ENCODE measurements around the gene DIP2C. TPM values are rescaled to one million over a fixed set of nuclear protein-coding genes. Genes with fewer than 3 reads are reported as not detected.
"Not testable (repeated sequence)": the region's sequence is repeated elsewhere in the genome, so short reads cannot be mapped to it uniquely, and the experiment has no call there.

DIP2C gene
- total RNA-seq, 6 experiments from 2014 or later, result 23.2 to 28.9 (median 26.3) TPM

DNA sequence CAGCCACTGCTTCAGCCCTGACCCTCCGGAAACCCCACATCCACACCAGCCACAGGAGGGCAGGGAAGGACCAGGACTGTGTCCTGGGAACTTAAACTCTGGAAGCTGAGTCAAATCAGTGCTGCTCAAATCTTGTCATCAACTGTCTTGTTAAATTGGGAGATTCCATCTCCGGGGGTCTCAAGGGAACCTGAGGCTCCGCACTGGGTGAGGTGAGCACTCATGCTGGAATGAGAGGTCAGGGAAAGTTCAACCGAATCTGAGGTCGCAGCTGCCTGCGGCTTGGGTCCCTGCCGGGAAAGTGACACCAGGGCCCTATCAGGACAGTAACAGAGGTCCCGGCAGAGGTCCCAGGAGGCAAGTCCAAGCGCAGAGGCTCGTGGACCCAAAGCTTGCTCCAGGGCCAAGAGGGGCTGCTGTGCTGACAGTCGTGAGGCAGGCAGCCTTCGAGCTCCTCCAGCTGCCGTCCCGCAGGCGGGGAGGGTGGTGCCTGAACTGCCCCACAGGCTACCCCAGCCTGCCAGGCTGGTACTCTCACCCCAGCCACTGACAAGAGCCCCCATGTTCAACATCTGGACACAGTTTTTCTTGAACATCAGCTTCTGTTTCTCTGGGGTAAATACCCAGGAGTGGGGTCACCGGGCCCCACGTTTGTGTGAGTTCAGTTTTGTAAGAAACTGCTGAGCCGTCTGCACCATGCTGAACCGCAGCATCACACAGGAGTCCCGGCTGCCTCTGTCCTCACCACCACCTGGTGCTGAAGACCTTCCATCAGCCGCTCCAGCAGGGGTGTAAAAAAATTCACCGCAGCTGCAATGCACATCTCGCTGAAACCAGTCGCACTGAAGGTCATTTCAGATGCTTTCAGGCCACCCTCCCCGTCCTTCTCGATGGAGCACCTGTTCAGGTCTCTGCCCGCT lies 101.0 kb downstream of the DIP2C start:
- H3K27me3 Mint-ChIP-seq (ENCODE audit: insufficient read depth), result peaks cover 12% of the 10 kb centered on the region
- no peak overlapping the region; the same call in 1 of the 2 replicates for H3K27ac Mint-ChIP-seq
- H3K4me1 Mint-ChIP-seq (ENCODE audit: low read depth), result peaks cover 32% of the 10 kb centered on the region
- 0 out of 2 replicates have a peak, but pooled peaks cover 4% of the 10 kb centered on the region for H3K36me3 Mint-ChIP-seq (ENCODE audit: low read depth)
- TF ChIP-seq, protein P1, sequence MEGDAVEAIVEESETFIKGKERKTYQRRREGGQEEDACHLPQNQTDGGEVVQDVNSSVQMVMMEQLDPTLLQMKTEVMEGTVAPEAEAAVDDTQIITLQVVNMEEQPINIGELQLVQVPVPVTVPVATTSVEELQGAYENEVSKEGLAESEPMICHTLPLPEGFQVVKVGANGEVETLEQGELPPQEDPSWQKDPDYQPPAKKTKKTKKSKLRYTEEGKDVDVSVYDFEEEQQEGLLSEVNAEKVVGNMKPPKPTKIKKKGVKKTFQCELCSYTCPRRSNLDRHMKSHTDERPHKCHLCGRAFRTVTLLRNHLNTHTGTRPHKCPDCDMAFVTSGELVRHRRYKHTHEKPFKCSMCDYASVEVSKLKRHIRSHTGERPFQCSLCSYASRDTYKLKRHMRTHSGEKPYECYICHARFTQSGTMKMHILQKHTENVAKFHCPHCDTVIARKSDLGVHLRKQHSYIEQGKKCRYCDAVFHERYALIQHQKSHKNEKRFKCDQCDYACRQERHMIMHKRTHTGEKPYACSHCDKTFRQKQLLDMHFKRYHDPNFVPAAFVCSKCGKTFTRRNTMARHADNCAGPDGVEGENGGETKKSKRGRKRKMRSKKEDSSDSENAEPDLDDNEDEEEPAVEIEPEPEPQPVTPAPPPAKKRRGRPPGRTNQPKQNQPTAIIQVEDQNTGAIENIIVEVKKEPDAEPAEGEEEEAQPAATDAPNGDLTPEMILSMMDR (IDR thresholded peaks at IDR 0.05), result peak; percentile 32; the same call in 1 of the 2 replicates
- no peak overlapping the region for H3K4me3 Mint-ChIP-seq
- DNase-seq, result no peak
- H3K9me3 Mint-ChIP-seq, result no peaks in the 10 kb centered on the region

DNA sequence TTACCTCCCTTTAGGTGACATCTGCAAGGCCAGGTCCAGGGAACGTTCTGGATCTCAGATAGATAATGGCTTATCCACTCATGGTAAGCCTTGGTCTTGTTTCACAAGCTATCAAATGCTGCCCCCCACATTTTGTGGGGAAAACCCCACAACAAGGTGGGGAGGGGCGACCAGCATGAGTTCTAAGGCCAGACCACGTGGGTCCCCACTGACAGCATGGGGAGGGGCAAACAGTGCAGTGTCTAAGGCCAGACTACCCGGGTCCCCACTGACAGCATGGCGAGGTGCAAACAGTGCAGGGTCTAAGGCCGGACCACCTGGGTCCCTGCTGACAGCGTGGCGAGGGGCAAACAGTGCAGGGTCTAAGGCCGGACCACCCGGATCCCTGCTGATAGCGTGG lies 102.8 kb downstream of the DIP2C start:
- peak overlapping the region; percentile 26; the same call in 1 of the 2 replicates for H3K27ac Mint-ChIP-seq
- no peak for DNase-seq
- H3K36me3 Mint-ChIP-seq (ENCODE audit: low read depth), result 0 out of 2 replicates have a peak, but pooled peaks cover 4% of the 10 kb centered on the region
- TF ChIP-seq, protein P1 (IDR thresholded peaks at IDR 0.05), result no peak
- H3K9me3 Mint-ChIP-seq, result no peaks in the 10 kb centered on the region
- no peak overlapping the region for H3K4me3 Mint-ChIP-seq
- peaks cover 12% of the 10 kb centered on the region for H3K27me3 Mint-ChIP-seq (ENCODE audit: insufficient read depth)
- peaks cover 42% of the 10 kb centered on the region for H3K4me1 Mint-ChIP-seq (ENCODE audit: low read depth)

DNA sequence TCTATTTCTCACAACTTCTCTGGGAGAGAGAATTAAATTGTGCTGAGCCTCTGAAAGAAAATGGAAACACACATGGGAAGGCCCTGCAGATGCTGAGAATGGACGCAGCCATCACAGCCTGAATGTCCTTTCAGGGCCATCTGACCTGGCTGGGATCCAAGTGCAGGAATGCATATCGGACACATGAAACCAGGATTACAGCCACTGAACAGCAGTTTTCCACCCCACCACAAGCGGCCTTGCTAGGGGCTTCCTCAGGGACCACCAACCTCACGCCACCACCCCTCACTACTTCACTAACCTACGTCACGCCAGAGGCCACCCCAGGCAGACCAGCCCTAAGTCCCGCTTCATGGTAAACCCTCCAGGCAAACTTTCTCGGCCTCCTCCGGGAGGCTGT lies 103.3 kb downstream of the DIP2C start:
- Mint-ChIP-seq H3K4me3 (no peak overlapping the region), H3K4me1 (ENCODE audit: low read depth) (peaks cover 48% of the 10 kb centered on the region), H3K36me3 (ENCODE audit: low read depth) (0 out of 2 replicates have a peak, but pooled peaks cover 4% of the 10 kb centered on the region), H3K27ac (peak overlapping the region; percentile 26; the same call in 1 of the 2 replicates), H3K9me3 (no peaks in the 10 kb centered on the region), H3K27me3 (ENCODE audit: insufficient read depth) (peaks cover 11% of the 10 kb centered on the region)
- TF ChIP-seq, protein P1 (IDR thresholded peaks at IDR 0.05), result no peak
- no peak for DNase-seq

DNA sequence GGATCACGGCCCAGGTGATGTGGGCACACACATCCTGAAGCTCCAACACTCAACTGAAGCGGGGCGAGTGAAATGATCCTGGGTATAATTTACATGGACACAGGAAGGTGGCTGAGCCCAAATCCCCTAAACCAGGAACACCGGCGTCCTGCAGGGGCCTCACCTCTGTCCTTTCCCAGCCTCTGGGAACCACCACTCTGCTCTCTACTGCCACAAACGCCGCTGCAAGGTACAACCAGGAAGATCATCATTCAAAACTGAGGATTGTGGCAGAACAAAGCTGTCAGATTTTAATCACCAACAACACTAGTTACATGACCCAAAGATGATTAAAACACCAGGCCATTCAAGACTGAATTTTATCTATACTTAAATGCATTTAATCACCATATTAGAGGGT lies 104.0 kb downstream of the DIP2C start:
- Mint-ChIP-seq H3K36me3 (ENCODE audit: low read depth) (0 out of 2 replicates have a peak, but pooled peaks cover 4% of the 10 kb centered on the region), H3K4me1 (ENCODE audit: low read depth) (peaks cover 54% of the 10 kb centered on the region), H3K27ac (no peak overlapping the region), H3K27me3 (ENCODE audit: insufficient read depth) (peaks cover 11% of the 10 kb centered on the region), H3K9me3 (no peaks in the 10 kb centered on the region), H3K4me3 (no peak overlapping the region)
- TF ChIP-seq, protein P1 (IDR thresholded peaks at IDR 0.05), result no peak; the same call in 1 of the 2 replicates
- DNase-seq, result no peak

DNA sequence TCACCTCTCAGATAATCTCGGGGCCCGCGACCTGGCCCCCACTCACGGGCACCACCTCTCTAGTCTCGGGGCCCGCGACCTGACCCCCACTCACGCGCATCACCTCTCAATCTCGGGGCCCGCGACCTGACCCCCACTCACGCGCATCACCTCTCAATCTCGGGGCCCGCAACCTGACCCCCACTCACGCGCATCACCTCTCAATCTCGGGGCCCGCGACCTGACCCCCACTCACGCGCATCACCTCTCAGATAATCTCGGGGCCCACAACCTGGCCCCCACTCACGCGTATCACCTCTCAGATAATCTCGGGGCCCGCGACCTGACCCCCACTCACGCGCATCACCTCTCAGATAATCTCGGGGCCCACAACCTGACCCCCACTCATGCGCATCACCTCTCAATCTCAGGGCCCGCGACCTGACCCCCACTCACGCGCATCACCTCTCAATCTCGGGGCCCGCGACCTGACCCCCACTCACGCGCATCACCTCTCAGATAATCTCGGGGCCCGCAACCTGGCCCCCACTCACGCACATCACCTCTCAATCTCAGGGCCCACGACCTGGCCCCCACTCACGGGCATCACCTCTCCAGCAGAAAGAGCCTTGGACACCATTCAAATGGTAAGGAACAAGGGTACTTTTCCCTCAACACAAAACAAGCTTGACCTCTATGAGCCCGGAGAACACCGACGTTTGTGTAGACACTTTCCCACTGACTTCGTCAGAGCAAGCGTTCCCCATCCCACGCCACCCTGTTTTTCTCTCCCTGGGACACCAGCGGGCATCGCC lies 104.8 kb downstream of the DIP2C start:
- H3K27ac Mint-ChIP-seq; H3K36me3 Mint-ChIP-seq (ENCODE audit: low read depth); DNase-seq; H3K9me3 Mint-ChIP-seq; H3K4me3 Mint-ChIP-seq: not testable (repeated sequence)
- peaks cover 11% of the 10 kb centered on the region for H3K27me3 Mint-ChIP-seq (ENCODE audit: insufficient read depth)
- H3K4me1 Mint-ChIP-seq (ENCODE audit: low read depth), result peaks cover 51% of the 10 kb centered on the region

Data from HFFc6 (cell line).